CD14-positive monocyte (primary cell): ENCODE results near the gene RDX. TPM values are rescaled to one million over a fixed set of nuclear protein-coding genes. Genes with fewer than 3 reads are reported as not detected.

Experiments used
- DNase-seq, 3 donors: peaks; one replicate each; pipeline ENCODE4 v3.0.0-alpha.2; 2011 to 2022
- H2AFZ ChIP-seq: 2 replicates; pipeline ENCODE4 v1.6.0; 2012; ENCODE audit warnings: mild to moderate bottlenecking, low read depth, low read length, inconsistent platforms; ENCODE audit not compliant: insufficient read depth, poor library complexity, severe bottlenecking
- H3K27ac ChIP-seq, 2 donors: 1 replicate in 1 of 2; 2 replicates in 1 of 2; pipeline ENCODE4 v1.5.1; 2012 to 2013; ENCODE audit warnings: low read length in 2 of 2, control low read depth in 1 of 2, inconsistent platforms in 1 of 2, low read depth in 1 of 2, mild to moderate bottlenecking in 1 of 2
- H3K27me3 ChIP-seq, 2 donors: one replicate each; pipeline versions ENCODE4 v1.6.0 to v1.6.1; 2011 to 2013; ENCODE audit warnings: low read length in 2 of 2; ENCODE audit not compliant: control insufficient read depth in 2 of 2, insufficient read depth in 2 of 2
- H3K36me3 ChIP-seq, 2 donors: replicated peaks in 1 of 2; 1 replicate in 1 of 2; 2 replicates in 1 of 2; pipeline versions ENCODE4 v1.5.1 to v1.6.1; 2012 to 2013; ENCODE audit warnings: low read length in 2 of 2, control low read depth in 1 of 2, inconsistent platforms in 1 of 2, mild to moderate bottlenecking in 1 of 2; ENCODE audit not compliant: insufficient read depth in 2 of 2, control insufficient read depth in 1 of 2
- H3K4me1 ChIP-seq, 2 donors: 1 replicate in 1 of 2; 2 replicates in 1 of 2; pipeline versions ENCODE4 v1.5.1 to v1.6.1; 2012 to 2013; ENCODE audit warnings: low read length in 2 of 2, control low read depth in 1 of 2, inconsistent platforms in 1 of 2, mild to moderate bottlenecking in 1 of 2, moderate library complexity in 1 of 2; ENCODE audit not compliant: insufficient read depth in 2 of 2, control insufficient read depth in 1 of 2
- H3K4me2 ChIP-seq: replicated peaks from 2 replicates; pipeline ENCODE3; 2012; ENCODE audit warnings: low read length, moderate library complexity, mild to moderate bottlenecking; ENCODE audit not compliant: poor library complexity, severe bottlenecking; ENCODE audit errors: extremely low read depth
- H3K4me3 ChIP-seq, 3 experiments: fragments of 200-600 bp in 1 of 3; sonication (generic) in 1 of 3; replicated peaks in 1 of 3; 1 replicate in 2 of 3; 2 replicates in 1 of 3; pipeline ENCODE4 v1.5.1; 2011 to 2013; ENCODE audit warnings: low read length in 3 of 3, mild to moderate bottlenecking in 3 of 3, control low read depth in 2 of 3, low read depth in 2 of 3, inconsistent platforms in 1 of 3, moderate library complexity in 1 of 3
- H3K79me2 ChIP-seq: 2 replicates; pipeline ENCODE4 v1.6.0; 2012; ENCODE audit warnings: mild to moderate bottlenecking, control low read depth, inconsistent platforms, low read length, moderate library complexity; ENCODE audit not compliant: insufficient read depth
- H3K9ac ChIP-seq: 2 replicates; pipeline ENCODE4 v1.6.0; 2017; ENCODE audit warnings: low read length, mild to moderate bottlenecking; ENCODE audit not compliant: insufficient read depth, poor library complexity, severe bottlenecking
- H3K9me3 ChIP-seq, 2 donors: replicated peaks in 1 of 2; 1 replicate in 1 of 2; 2 replicates in 1 of 2; pipeline versions ENCODE4 v1.5.1 to v1.6.1; 2012 to 2013; ENCODE audit warnings: low read length in 2 of 2, control low read depth in 1 of 2; ENCODE audit not compliant: control insufficient read depth in 1 of 2, insufficient read depth in 1 of 2
- H4K20me1 ChIP-seq: 2 replicates; pipeline ENCODE4 v1.6.0; 2012; ENCODE audit warnings: mild to moderate bottlenecking, low read length, control low read depth, moderate library complexity; ENCODE audit not compliant: insufficient read depth
- H3K27ac Mint-ChIP-seq, 7 donors: one replicate each; pipeline ENCODE4 v1.8.0; 2020; ENCODE audit warnings: mild to moderate bottlenecking in 7 of 7, mixed read lengths in 7 of 7, moderate library complexity in 6 of 7, inconsistent platforms in 2 of 7
- H3K27me3 Mint-ChIP-seq, 3 donors: one replicate each; pipeline ENCODE4 v1.8.0; 2021 to 2022; ENCODE audit warnings: low read depth in 3 of 3, mild to moderate bottlenecking in 3 of 3, mixed read lengths in 3 of 3, moderate library complexity in 3 of 3, inconsistent platforms in 1 of 3
- H3K36me3 Mint-ChIP-seq, 2 donors: one replicate each; pipeline ENCODE4 v1.8.0; 2020; ENCODE audit warnings: mixed read lengths in 2 of 2, inconsistent platforms in 1 of 2, mild to moderate bottlenecking in 1 of 2
- H3K4me1 Mint-ChIP-seq: one replicate; pipeline ENCODE4 v1.8.0; 2020; ENCODE audit warnings: mild to moderate bottlenecking, mixed read lengths
- H3K4me3 Mint-ChIP-seq, 2 donors: one replicate each; pipeline ENCODE4 v1.8.0; 2020; ENCODE audit warnings: mild to moderate bottlenecking in 2 of 2, mixed read lengths in 2 of 2, moderate library complexity in 1 of 2
- H3K9me3 Mint-ChIP-seq, 7 donors: one replicate each; pipeline ENCODE4 v1.8.0; 2020 to 2022; ENCODE audit warnings: mixed read lengths in 7 of 7, mild to moderate bottlenecking in 6 of 7, moderate library complexity in 6 of 7, inconsistent platforms in 2 of 7
- WGBS: methylation state at CpG from one replicate; pipeline ENCODE4 v1.1.5; 2013; ENCODE audit warnings: missing lambda C conversion rate; ENCODE audit not compliant: insufficient coverage; 5-methylcytosine and 5-hydroxymethylcytosine counted together
- intact Hi-C, 2 donors: fragments of 100-400 bp; cut with micrococcal nuclease; formaldehyde crosslinking; loops; one replicate each; pipeline versions ENCODE4 v1.15.0 to v1.15.1; 2023
- polyA plus RNA-seq, 3 donors: library from polyadenylated mRNA; depleted of rRNA in 1 of 3; unstranded in 2 of 3; stranded (reverse) in 1 of 3; fragments of 300-500 nt in 2 of 3; fragments of >200 nt in 1 of 3; fragmentation: Illumina TruSeq in 2 of 3; gene quantifications; 1 replicate in 2 of 3; 2 replicates in 1 of 3; pipeline ENCODE4 v1.2.3, GENCODE V29; 2012 to 2021
- TF ChIP-seq, protein P1 (sequence below): fragments of 200-600 bp; IDR thresholded peaks from one replicate; pipeline ENCODE4 v1.8.0; 2022; ENCODE audit warnings: antibody characterized with exemption, mild to moderate bottlenecking

Gene RDX
- polyA plus RNA-seq, 3 donors: 11.9 to 22.0 (median 20.9) TPM

DNA sequence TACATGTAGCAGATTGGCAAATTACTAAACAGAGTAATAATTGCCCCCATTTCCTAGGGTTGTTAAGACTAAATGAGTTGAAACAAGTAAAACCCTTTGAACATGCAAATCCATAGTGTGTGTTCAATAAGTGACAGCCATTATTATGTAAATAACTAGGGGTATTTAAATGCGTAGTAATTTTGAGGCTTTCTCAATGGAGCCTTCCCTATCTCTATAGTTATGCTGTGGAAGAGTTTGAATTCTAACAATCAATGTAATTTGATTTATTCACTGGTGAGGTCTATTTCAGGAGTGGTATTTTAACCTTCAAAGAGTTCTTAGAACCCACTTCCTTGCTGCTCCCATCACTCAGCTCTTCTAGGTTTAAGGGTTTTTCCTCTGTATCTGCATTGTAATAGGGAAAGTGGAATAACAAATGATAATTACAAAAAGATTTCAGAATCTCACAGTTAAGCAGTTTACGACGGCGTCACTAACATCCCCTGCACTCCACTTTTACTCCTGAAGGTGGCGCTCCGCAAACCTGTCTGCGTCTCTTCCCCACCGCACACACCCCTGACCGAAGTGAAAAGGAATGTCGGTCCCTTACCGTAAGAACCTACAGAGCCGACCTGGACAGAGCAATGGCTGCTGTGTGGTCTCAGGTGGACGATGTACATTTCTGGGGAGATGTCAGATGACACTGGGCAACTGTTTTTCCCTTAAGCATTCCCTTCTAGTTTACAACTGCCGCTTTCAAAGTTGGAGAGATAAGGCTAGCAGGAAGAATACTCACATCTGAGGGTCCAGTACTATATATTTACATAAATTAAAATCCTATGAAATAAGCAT, 122.4 kb downstream of the RDX start:
- no peak overlapping the region for H3K4me3 ChIP-seq
- H3K4me2 ChIP-seq: peak overlapping the region; percentile 43
- no peak overlapping the region for H3K9ac ChIP-seq
- no peak overlapping the region for H3K27ac Mint-ChIP-seq
- peaks cover 0 to 2% (median 0%) of the 10 kb centered on the region in 7 donors for H3K9me3 Mint-ChIP-seq
- peaks cover 5 to 6% (median 5%) of the 10 kb centered on the region in 3 donors for H3K27me3 Mint-ChIP-seq
- peaks cover 7% of the 10 kb centered on the region in 2 donors for H3K4me1 ChIP-seq
- no peaks in the 10 kb centered on the region for H3K9me3 ChIP-seq
- TF ChIP-seq, protein P1, sequence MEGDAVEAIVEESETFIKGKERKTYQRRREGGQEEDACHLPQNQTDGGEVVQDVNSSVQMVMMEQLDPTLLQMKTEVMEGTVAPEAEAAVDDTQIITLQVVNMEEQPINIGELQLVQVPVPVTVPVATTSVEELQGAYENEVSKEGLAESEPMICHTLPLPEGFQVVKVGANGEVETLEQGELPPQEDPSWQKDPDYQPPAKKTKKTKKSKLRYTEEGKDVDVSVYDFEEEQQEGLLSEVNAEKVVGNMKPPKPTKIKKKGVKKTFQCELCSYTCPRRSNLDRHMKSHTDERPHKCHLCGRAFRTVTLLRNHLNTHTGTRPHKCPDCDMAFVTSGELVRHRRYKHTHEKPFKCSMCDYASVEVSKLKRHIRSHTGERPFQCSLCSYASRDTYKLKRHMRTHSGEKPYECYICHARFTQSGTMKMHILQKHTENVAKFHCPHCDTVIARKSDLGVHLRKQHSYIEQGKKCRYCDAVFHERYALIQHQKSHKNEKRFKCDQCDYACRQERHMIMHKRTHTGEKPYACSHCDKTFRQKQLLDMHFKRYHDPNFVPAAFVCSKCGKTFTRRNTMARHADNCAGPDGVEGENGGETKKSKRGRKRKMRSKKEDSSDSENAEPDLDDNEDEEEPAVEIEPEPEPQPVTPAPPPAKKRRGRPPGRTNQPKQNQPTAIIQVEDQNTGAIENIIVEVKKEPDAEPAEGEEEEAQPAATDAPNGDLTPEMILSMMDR: peak; percentile 88
- no peaks in the 10 kb centered on the region for H3K36me3 ChIP-seq
- peaks cover 8% of the 10 kb centered on the region for H3K4me1 Mint-ChIP-seq
- WGBS: 7% methylated on average over 6 of the region's 14 CpGs
- no peaks in the 10 kb centered on the region for H3K27me3 ChIP-seq
- peak; percentile 33 to 54 (median 38) for DNase-seq
- no peaks in the 10 kb centered on the region for H4K20me1 ChIP-seq
- peaks cover 0 to 4% of the 10 kb centered on the region in 2 donors for H3K36me3 Mint-ChIP-seq
- H3K79me2 ChIP-seq: no peaks in the 10 kb centered on the region
- peak overlapping the region; percentile 59 to 63 for H3K4me3 Mint-ChIP-seq
- no peak overlapping the region for H3K27ac ChIP-seq
- no peak overlapping the region for H2AFZ ChIP-seq
- intact Hi-C loops: no loop called here

DNA sequence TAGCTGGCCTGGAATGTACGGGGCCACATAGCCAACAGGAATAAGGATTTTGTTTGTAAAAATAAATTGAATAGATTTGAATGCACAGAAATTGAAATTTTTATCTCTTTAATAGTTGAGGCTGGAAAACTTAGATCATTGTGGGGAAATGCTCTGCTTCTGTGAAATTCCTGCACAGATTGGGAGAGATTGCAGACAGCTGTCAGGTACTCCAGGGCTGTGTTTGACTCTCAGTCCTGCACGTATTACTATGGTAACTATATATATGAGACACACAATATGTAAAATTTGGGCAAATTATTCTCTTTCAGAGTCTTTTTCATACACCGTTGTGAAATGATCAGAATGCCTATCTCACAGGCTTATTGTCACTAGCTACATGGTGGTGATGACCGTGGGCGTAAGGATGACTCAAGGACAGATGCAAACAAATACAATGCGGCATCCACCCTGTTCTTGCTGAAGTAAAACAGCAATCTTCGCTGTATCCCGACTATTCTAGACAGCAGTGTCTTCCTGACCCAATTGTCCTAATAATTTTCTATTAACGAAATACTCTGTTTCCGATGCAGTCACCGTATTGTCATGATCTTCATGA, 123.8 kb downstream of the RDX start:
- no peak overlapping the region for H3K4me3 Mint-ChIP-seq
- peaks cover 0 to 4% of the 10 kb centered on the region in 2 donors for H3K36me3 Mint-ChIP-seq
- no peak for DNase-seq
- Histone ChIP-seq H3K4me1 (peaks cover 7% of the 10 kb centered on the region in 2 donors), H3K4me2 (no peak overlapping the region), H3K4me3 (no peak overlapping the region), H4K20me1 (no peaks in the 10 kb centered on the region), H3K27ac (no peak overlapping the region), H3K9ac (no peak overlapping the region), H3K9me3 (no peaks in the 10 kb centered on the region), H3K36me3 (peaks cover 0 to 3% of the 10 kb centered on the region in 2 donors), H3K27me3 (no peaks in the 10 kb centered on the region), H2AFZ (no peak overlapping the region), H3K79me2 (no peaks in the 10 kb centered on the region)
- H3K9me3 Mint-ChIP-seq: no peaks in the 10 kb centered on the region
- WGBS: 97% methylated on average over 9 of the region's 11 CpGs
- H3K27ac Mint-ChIP-seq: no peak overlapping the region
- peaks cover 8% of the 10 kb centered on the region for H3K4me1 Mint-ChIP-seq
- TF ChIP-seq, protein P1: no peak
- H3K27me3 Mint-ChIP-seq: peaks cover 4 to 5% (median 5%) of the 10 kb centered on the region in 3 donors
- intact Hi-C loops: no loop called here
